NCI-H146 treated with DMSO at 0.1 percent for 48 hours (cell line): ENCODE results near the gene ATP6V0D1.
"Not testable (repeated sequence)": the region's sequence is repeated elsewhere in the genome, so short reads cannot be mapped to it uniquely, and the experiment has no call there.

Experiments
- DNase-seq: peaks from one replicate; lab custom pipeline; 2025; ENCODE audit not compliant: unreplicated experiment; lab: John Stamatoyannopoulos, UW

ATP6V0D1 gene

DNA sequence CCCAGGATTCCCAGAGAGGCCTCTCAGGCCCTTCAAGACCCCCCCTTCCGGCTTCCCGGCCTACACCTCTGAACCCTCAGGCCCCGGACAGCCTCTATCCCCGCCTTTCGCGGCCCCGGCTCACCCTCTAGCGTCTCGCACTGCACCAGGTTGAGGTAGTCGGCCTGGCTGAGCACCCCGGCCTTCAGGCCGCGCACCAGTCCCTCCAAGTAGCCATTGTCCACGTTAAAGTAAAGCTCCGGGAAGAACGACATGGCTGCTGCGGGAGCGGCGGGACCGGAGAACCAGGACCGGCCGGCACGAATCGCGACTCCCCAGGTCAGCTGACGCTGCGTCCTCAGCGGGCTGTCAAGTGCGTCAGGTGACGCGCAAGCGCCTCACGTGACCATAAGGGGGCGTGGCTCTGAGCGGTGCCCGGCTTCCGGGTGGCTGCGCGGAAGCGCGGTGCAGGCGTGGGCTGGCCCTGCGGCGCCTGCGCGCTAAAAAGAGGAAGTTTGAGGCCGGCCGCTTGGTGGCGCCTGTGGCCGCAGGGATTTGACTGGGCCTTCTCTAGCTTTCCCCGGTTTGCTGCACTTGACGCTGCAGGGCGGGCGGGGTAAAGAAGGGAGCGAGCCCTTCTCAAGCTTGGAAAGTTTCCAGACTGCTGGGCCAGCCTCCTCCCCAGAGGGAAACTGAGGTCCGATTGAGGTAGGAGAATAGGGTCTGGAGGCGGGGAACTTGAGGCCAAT lies at the start of gene ATP6V0D1:
ATP6V0D1 (minus strand) TSS at position 325 of the 728 bp plus-strand sequence; CDS start at position 254, 71 bp downstream.
- peak; percentile 83 for DNase-seq

DNA sequence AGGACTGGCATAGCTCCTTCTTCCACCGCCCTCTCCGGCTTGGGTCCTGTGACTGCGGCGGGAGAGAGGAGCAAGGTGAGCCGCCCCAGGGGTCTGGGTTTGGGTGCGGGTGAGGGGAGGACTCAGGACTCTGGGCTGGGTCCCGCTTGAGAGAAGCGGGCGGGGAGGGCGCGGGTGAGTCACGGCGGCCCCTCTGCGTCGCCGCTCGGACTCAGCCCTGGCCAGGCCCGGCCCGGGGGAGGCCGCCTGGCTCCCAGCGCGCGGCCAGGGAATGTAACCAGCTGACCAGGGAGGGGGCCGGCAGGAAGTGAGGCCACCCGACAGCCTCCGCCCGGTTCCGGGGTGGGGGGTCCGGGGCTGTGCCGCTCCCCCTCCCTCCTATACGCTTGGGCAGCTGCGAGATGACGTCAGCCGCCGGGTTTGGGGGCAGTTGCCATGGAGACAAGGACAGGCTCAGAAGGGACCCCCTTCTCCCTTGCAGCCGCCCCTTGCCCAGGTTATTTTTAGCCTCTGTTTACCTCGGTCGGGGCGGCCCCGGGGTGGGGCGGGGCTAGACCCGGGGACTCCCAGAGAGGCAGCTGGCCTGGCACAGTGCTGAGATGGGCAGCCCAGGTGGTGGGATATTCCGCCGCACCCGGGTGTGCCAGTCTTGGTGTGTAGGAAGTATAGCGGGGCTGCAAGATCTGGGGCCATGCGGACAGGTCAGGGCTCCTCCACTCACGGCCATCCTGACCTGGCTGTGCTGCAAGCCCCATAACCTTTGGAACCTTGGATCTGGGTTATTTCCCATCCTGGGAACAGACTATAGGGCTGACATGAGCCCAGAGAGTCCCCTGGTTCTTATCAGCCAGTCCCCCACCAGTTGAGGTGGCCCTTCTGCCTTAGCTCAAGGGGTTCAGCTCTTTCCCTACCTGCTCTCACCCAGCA lies 49.3 kb upstream of the ATP6V0D1 start:
- peak; percentile 21 for DNase-seq

DNA sequence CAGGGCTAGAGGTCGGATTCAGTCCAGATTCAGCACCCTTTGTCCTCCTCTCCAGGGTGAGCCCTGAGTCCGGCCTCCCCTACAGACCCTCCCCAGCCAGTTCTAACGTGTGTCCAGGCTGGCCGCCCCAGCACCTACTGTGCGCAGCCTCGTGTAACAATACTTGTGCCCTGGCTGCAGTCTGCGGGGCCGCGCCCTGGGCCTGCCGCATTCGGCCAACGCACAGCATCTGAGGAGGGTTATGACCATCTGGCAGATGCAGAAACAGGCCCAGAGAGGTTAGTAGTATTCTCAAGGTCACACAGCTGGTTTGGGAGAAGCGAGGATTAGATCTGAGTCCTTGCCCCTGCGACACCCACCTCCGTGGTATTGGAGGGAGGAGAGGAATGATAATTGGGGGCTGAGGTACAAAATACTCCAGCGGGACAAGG lies 48.6 kb upstream of the ATP6V0D1 start:
- DNase-seq, result no peak

DNA sequence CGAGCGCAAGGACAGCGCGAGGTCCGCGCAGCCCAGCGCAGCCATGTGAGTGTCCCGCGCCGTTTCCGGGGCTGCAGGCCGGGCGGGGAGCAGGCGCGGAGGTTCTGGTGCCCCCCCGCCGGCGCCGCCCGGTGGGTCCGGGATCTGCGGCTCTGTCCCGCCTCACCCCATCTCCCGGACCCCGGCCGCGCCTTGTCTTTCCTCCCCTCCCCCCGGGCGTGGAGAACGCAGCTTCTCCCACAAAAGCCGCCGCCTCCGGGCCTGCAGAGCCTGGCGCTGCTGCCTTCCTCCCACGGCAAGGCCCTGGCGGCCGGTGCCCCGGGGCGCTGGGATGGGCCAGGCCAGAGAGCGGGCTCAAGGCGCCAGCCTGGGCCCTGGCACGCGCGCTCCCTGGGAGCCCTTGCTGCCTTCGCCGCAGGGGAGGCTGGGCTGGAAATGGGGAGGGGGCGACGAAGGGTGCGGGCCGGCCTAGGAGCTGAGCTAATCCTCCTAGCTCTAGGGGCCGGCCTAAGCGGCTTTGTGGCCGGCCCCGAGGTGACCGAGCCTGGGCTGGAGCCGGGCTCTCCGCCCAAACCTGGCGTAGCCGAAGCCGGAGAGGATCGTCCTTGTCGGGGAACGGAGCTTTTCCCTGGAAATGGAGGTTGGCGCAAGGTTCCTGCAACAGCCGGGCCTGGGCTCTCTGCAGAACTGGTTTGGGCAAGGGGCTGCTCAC lies 48.1 kb upstream of the ATP6V0D1 start:
- no peak for DNase-seq

DNA sequence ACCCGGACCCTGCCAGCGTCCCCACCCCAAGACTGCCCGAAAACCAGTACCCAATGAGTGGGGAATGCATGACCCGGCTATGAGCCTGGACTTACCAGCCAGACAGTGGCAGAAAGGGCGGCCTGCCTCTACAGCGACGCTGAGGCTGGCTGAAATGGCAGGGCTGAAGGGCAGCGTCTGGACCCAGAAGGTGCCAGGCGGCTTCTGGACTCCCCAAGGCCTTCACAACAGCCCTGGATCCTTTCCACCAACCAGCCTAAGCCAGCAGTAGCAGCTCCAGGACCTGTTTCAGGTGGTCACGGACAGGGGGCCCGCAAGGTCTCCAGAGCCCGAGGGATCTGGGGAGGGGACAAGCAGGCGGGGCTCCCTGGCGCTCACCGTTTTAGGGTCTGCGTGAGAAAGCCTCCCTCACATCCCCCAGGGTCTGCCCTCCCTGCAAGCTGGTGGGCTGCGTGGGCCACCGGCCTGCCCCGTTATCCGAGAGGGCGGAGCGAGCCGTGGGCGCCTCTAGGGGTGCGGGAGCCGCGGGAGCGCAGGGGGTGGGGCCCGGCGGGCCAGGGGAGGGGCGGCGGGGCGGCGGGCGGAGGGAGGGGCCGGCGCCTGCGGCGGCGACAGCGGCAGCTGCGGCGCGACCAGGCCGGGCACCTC lies 47.4 kb upstream of the ATP6V0D1 start, which contains the start of gene RIPOR1:
RIPOR1 (plus strand) TSS at position 608 of the 648 bp plus-strand sequence. CDS start 9,618 bp downstream, outside the sequence.
- no peak for DNase-seq

- no peak for DNase-seq
Measured at GRCh38 chr16:67526149-67526791, 45.3 kb upstream of the ATP6V0D1 start.

- DNase-seq, result no peak
Measured at GRCh38 chr16:67525176-67525860, 44.4 kb upstream of the ATP6V0D1 start.

DNA sequence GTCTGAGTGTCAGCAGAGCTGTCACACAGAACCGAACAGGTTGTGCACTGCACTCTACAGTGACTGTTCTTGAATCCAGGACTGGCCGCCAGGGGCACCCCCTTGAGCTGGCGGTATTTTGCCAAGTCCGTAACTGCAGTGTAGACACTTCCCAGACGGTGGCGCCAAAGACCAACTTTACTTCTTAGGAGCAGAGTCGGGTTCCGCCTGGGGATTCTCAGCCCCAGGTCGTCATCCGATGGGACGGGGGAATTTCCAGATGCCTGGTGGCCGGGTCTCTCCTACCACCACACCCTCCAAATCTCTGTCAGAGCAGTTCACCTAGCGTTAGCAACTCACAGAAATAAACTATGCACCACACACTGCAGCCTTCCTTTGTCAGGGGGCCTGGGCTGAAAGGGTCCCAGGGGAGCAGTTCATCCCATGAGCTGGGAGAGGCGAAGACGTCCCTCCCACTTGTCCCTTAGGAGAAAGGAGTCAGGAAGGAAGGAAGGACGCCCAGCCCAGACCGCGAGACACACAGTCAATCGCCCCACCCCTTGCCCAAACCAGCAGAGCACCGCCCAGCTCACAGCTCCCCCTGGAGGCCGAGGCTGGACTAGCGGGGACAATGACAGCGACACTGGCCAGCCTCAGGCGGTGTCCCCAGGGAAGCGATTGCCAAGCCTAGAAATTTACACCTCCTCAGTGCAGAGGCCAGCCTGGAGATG lies 40.3 kb upstream of the ATP6V0D1 start:
- DNase-seq, result peak; percentile 56

DNA sequence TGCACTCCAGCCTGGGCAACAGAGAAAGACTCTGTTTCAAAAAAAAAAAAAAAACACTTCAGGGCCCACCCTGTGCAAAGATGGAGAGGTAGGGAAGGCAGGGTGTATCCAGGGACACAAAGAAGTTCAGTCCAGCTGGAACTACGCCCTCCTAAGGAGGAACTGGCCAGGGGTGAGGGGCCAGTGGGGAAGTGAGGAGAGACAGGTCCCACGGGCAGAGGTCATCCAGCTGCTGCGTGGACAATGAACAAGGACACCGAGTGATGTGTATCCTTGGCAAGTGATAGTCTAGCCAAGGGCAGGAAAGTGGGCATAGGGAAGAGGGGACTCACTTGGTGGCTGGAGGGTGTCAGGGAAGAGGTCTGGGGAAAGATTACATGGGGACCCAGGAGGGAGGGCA lies 38.3 kb upstream of the ATP6V0D1 start:
- DNase-seq, result no peak

DNA sequence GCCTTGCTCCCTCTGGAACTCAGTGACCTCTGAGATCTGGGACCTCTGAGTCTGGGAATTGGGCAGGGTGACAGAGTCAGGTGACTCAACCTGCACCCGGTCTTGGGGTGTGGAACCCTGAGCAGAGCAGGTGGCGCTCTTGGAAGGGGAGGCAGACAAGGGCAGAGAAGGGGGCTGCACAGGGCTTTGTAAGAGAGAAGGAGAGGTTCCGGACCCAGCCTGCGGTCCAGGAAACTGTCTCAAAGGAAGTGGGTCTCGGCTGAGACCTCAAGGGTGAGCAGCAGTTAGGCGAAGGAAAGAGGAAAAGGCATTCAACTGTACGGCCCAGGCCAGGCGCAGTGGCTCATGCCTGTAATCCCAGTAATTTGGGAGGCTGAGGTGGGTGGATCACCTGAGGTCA lies 37.7 kb upstream of the ATP6V0D1 start:
- DNase-seq, result no peak

- DNase-seq, result no peak
Measured at GRCh38 chr16:67517661-67518423, 36.9 kb upstream of the ATP6V0D1 start.

- DNase-seq, result no peak
Measured at GRCh38 chr16:67517155-67517445, 36.1 kb upstream of the ATP6V0D1 start.

GRCh38 chr16:67516296-67517154 lies 35.6 kb upstream of the ATP6V0D1 start:
- DNase-seq, result no peak

- DNase-seq, result peak; percentile 31
Measured at GRCh38 chr16:67514382-67514828, 33.4 kb upstream of the ATP6V0D1 start.

DNA sequence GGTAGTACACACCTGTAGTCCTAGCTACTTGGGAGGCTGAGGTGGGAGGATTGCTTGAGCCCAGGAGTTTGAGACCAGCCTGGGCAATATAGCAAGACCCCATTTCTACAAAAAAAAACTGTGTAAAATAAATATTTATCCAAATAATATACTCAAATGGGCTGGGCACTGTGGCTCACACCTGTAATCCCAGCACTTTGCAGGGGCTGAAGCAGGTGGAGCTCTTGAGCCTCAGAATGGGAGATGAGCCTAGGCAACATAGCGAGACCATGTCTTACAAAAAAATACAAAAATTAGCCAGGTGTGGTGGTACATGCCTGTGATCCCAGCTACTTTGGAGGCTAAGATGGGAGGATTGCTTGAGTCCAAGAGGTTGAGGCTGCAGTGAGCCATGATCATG lies 32.9 kb upstream of the ATP6V0D1 start:
- not testable (repeated sequence) for DNase-seq

DNA sequence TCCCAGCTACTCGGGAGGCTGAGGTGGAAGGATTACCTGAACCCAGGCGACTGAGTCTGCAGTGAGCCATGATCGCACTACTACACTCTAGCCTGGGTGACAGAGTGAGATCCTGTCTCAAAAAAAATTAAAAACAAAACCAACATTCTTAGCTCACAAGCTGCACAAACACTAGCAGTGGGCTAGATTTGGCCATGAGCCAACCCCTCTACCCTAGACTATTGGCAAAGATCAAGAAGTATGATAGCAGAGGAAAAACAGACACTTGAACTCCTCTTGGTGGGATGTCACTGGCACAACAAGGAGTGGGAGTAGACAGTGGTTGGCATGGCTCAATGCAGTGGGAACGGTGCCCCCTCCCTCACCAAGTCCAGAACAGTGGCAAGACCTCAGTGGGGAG lies 28.1 kb upstream of the ATP6V0D1 start:
- DNase-seq, result no peak

- no peak for DNase-seq
Measured at GRCh38 chr16:67506468-67506867, 25.5 kb upstream of the ATP6V0D1 start.
